Hematopoietic multipotent progenitor cell treated with erythropoietin and hydrocortisone succinate and interleukin-3 and kit ligand, for 6 days (in vitro differentiated cells): Measurements from ENCODE around the gene SPC25.
"Not testable (repeated sequence)": the region's sequence is repeated elsewhere in the genome, so short reads cannot be mapped to it uniquely, and the experiment has no call there.

Experiments used
- DNase-seq: peaks from one replicate; pipeline ENCODE4 v3.0.0-alpha.2; 2015

The SPC25 gene

DNA sequence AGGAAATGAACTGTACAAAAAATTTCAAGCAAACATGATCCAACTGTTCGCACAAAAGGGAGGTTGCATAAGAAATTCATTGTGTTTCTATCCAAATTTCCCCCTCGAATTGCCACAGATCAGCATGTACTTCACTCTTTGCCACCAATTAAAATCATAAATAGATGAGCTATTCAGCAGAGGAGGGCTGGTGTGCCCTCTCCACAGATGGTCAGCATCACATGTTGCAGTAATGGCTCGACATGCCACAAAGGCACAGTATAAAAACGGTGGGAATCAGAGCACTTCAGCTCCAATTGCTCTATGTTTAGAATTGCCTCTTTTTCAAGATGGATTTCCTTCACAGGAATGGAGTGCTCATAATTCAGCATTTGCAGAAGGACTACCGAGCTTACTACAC is 10.8 kb upstream of the SPC25 start, which contains the start of gene G6PC2:
Gene G6PC2, plus strand, starts transcription at position 289 of the 400 bp plus-strand sequence. Its CDS starts 41 bp downstream, at position 330.
- no peak for DNase-seq

DNA sequence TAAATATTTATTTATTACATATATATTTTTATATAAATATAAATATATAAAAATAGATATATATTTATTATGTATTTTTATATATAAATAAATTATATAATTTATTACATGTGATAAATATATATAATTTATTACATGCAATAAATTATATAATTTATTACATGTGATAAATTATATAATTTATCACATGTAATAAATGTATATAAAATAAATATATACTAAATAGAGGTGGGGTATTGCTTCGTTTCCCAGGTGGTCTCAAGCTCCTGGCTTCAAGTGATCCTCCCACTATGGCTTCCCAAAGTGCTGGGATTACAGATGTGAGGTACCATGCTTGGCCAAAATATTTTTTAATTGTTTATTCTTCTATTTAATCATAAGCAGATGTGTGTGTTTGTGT is 7.2 kb upstream of the SPC25 start:
- DNase-seq: no peak

DNA sequence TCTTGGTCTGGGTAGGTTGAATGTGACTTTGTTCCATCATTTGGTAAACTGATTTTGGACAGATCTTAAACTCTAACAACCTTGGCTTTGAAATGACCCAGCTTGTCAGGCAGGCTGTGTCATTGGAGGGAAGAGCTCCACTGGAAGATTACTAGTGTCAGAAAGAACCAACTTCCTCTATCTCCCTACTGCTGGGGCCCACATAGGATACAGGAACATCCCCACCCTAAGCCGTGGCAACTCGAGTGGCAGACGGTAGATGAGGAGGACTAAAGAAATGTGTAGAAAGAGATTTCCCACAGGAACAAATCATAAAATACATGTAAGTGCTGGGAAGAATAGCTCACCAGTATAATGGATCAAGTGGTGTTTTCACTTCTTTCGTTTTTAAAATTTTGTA is 6.6 kb upstream of the SPC25 start:
- DNase-seq: peak; percentile 8

DNA sequence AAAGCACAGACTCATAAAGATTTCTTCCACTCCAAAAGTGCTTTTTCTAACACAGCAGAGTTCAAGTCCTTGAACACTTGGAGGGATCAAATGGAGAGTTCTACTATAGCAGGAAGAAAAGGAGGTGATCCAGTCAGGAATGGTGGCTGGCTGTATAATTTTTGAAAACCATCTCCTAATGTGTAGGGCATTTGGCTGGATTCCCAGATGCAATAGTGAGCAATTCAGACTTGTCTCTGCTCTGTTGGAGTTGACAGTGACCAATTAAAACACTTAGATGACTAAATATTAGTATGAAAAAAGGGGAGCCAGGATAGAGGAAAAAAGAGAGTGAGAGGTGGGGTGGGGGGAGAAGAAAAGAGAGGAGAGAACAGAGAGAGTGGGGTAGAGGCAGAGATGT is 5.5 kb upstream of the SPC25 start:
- DNase-seq: no peak

DNA sequence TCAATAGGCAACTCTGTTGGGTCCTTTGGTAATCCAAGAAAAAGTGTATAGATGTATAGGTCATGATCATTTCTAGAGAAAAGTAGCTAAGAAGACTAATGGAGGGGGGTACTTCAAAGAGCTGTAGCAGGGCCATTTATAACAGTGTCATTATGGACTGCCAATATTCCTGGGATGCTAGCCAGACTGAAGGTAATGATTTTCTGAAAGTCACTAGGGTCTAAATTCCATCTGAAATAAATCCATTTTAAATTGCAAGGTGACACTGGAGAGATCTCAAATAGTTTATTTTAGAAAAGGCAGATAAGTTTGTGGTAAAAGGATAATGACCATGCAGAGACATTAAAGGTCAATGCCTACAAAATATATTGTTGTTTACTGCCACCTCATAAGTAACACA is 4.5 kb upstream of the SPC25 start:
- no peak for DNase-seq

DNA sequence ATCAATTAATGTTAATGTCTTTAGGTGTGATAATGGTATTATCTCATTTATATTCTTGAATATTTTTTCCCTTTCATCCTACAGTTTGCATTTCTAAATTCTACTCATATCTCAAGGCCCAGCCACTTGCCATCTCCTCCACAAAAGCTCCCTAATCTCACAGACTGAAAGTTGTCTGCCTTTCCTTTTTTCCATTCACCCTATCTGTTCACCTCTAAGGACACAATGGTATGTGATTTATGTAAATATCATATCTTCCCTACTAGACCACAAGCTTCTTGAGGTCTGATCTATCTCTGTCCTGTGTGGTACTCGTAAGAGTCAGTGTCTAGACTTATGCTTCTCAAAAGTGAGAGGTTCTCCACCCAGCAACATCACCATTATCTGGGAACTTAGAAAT is 3.9 kb upstream of the SPC25 start:
- no peak for DNase-seq

DNA sequence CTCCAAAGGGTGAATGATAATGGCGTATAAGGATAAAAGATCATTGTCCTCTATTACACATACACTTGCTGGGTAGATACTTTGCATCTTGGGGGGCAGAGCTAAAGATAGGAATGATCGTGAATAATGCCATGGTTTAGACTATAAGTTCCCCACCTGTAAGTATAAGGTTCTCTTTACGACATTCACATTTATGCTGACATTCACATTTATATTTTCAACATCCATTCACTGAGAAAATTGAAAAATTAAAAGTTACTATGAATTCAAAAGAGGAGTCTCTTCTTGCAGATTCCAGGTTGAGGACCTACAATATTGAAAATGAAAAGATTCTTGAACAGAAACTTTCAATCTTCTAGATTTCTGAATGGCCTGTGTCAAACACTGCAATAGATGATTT is 2.1 kb upstream of the SPC25 start:
- DNase-seq: no peak

DNA sequence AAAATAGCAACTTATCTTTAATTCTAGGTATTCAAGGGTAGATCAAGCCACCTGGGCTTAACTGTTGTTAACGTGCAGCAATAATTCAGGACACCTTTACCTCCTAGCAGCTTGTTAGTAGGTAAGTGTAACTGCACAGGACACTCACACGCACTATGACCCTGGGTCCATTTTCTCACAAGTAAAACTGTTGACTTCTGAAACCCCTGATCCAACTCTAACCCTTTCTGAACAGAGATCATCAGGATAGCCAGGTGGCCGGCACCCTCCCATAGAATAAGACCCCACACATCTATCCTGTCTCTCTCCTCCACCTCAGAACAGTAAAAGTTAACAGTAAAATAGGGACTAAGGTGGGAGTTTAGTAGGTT is 610 bp downstream of the SPC25 start:
- peak; percentile 31 for DNase-seq

DNA sequence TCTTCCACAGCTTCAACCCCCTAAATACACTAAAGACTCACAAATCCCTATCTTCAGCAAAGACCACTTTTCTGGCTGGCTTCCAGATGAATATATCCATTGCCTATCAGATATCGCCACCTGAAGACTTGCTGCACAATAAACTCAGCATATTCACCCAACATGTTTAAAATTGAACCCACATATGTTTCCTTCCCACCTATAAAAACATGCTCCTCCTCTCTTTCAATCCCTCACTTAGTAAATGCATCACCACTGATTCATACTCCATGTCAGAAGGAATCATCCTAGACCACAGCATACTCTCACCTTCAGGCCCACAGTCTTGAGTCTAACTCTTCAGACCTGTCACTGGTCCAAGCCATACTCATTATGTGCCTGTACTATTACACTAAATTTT is 5.3 kb downstream of the SPC25 start:
- peak; percentile 61 for DNase-seq

DNA sequence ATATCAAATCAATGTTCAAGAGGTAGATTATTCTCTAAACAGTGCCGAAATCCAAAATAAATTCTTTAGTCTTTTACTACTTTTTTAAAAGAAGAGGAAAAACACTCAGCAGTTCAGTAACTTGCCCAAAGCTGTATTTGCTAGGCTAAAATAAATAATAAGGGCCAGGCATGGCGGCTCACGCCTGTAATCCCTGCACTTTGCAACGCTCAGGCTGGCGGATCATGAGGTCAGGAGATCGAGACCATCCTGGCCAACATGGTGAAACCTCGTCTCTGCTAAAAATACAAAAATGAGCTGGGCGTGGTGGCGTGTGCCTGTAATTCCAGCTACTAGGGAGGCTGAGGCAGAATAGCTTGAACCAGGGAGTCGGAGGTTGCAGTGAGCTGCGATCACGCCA is 8.1 kb downstream of the SPC25 start:
- DNase-seq: not testable (repeated sequence)

DNA sequence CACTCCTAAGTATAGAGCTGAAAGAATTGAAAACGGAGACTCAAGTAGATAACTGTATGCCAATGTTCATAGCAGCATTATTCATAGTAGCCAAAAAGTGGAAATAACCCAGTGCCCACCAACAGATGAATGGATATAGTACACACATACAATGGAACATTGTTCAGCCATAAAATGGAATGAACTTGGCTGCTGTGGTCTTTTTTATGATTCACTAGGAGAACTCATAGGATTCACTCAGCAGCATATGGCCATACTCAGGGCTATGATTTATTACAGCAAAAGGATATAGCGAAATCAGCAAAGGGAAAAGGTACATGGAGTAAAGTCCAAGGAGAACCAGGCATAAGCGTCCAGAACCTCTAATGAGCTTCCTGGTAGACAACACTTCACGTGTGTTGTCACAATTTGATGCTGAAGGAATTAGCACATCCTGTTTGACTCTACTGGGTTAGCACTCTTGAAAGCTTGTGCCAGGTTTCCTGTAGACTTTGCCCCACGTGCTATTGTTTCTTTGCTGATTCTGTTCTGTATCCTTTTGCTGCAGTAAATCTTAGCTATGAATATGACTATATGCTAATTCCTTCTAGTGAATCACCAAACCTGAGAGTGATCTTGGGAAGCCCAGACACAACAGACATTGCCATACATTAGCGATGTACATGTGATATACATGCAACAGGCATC is 15.7 kb downstream of the SPC25 start:
- DNase-seq: no peak

DNA sequence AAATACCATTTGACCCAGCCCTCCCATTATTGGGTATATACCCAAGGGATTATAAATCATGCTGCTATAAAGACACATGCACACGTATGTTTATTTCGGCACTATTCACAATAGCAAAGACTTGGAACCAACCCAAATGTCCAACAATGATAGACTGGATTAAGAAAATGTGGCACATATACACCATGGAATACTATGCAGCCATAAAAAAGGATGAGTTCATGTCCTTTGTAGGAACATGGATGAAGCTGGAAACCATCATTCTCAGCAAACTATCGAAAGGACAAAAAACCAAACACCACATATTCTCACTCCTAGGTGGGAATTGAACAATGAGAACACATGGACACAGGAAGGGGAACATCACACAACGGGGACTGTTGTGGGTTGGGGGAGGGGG is 19.4 kb downstream of the SPC25 start:
- not testable (repeated sequence) for DNase-seq

DNA sequence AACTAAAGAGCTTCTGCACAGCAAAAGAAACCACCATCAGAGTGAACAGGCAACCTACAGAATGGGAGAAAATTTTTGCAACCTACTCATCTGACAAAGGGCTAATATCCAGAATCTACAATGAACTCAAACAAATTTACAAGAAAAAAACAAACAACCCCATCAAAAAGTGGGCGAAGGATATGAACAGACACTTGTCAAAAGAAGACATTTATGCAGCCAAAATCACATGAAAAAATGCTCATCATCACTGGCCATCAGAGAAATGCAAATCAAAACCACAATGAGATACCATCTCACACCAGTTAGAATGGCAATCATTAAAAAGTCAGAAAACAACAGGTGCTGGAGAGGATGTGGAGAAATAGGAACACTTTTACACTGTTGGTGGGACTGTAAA is 19.9 kb downstream of the SPC25 start:
- not testable (repeated sequence) for DNase-seq

DNA sequence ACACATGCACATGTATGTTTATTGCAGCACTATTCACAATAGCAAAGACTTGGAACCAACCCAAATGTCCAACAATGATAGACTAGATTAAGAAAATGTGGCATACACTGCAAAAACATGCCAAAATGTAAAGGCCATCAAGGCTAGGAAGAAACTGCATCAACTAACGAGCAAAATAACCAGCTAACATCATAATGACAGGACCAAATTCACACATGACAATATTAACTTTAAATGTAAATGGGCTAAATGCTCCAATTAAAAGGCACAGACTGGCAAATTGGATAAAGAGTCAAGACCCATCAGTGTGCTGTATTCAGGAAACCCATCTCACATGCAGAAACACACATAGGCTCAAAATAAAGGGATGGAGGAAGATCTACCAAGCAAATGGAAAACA is 23.1 kb downstream of the SPC25 start:
- DNase-seq: not testable (repeated sequence)

DNA sequence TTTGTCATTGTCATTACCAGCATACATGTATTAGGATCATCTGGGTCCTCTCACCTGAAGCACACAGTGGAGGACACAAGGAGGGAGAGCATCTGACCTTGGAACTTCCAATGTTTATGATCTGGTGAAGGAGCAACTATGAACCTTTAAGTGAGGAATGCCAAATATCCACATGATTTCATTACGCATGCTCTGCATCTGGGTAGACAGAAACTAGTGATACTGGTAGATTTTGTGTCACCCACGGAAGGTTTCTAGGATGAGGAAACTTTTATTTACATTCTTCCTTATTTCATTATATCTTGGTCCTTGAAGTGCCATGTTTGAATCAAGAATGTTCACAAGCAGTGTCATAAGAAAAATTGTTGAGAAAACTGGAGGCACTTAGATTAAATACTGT is 32.1 kb downstream of the SPC25 start:
- no peak for DNase-seq

DNA sequence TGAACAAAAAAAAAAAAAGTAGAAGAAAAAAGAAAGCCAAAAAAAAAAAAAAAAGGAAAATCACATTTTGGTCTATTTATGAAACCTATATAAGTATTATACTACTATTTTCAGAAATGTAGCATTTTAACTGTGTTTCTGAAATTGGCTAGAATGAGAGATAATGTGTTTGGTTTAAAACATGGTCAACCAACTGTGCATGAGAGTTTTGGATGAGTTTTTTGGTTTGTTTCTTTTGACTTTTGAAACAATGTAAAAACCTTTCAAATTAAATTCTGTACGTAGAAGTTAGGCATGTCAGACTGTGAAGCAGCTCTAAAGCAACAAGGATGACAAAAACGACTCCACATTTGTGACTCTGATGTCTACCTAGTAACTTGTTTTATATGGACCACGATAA is 34.6 kb downstream of the SPC25 start:
- no peak for DNase-seq

DNA sequence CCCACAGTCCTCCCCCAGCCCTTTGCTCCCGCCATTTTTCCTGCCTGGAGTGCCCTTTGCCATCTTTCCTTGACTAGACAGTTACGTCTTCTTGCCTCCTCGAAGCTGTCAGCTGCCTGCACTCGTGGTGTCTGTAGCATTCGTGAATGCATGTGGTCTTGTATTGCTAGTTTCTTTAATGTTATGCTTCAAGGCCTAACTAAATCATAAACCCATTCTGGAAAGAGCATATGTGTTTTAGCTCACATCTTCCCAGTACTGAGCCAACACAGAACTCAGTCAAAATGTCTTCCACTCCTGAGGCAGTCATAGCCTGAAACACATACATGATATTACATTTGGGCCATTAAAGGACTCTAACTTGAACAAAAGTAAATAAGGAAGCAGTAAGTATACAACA is 35.6 kb downstream of the SPC25 start:
- no peak for DNase-seq

DNA sequence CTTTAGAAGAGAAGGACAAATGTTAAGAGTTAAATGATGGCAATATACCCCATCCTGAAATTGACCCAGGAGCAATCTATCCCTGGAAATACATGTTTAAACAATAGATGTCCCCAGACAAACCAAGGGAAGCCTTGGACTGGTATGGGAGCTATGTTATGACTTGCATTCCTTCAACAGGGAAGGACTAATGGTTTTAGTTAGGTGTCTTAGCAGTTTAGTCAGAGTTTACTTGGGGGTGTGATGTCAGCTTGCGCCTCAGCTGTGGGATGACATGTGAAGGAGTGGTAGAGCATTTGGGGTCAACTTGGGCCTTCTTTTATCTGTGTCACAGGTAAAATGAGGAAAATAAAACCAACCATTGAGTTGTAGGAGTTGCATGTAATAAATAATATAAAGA is 36.8 kb downstream of the SPC25 start:
- no peak for DNase-seq

DNA sequence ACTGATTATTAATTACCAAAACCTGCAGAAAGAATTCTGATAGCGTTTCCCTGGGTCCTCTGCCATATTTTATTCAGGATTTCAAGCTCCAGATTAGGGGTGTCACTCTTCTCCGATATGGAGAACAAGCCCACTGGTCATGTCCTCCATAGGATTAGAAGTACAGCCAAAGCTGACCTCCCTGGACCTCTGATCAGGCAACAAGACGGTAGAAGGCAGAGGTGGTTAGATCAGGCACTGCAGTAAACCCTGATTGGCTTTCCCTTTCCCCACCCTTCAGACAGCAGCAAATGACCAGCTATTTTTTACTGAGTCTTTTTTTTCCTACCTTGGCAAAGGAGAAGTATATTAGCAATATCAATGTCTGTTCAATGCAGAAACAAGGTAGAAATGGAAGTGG is 37.7 kb downstream of the SPC25 start:
- DNase-seq: peak; percentile 23

DNA sequence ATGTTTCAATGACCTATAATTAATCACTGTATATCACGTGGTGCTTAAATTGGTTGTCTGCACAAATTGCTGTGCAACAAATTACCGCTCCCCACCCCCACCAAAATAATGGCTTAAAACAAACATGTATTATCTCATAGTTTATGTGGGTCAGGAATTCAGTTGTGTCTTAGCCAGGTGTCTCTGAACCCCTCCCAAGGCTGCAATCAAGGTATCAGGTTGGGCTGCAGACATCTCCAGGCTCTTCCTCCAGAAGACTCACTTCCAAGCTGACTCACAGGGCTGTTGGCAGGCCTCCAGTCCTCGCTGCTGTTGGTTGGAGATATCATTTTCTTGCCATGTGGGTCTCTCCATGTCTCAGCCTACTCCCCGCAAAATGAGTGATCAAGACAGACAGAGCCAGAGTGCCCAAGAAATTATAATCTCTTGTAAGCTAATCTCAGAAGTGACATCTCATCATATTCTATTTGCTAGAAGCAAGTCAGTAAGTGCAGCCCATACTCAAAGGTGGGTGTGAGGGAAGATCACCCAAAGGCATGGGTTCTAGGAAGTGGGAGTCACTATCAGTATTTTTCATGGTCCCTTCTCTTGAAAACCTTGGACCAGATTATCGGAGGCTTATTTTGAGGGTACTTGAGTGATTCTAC is 38.4 kb downstream of the SPC25 start:
- DNase-seq: peak; percentile 97

DNA sequence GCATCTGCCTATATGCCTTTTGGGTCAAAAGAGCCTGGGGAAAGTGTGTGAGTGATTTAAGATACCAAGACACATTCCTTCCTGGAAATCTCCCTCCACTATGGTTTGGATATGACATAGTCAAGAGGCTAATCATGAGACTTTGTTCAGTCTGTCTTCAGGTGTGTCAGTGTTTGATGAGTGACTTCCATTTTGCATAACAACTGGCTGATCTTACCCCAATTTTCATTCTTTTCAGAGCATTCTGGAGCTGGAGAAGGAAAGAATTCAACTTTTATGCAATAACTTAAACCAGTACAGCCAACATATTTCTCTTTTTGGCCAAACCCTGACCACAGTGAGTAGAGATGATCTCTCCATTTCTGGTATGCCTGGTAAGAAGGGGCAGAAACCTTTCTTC is 39.4 kb downstream of the SPC25 start:
- DNase-seq: no peak

DNA sequence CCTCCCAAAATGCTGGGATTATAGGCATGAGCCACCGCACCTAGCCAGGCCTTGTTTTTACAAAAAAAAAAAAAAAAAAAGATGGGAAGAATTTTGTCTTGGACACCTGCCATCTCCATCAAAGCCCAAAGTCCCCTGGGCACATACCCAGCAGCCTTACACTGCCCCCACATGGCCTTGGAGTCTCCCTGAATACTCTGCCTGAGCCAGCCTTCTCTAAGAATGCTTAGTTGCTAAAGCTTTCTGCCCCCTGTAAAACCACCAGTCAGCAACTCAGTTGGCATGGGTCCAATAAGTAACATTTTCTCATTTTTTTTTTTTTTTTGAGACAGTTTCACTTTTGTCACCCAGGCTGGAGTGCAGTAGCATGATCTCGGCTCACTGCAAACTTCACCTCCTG is 40.6 kb downstream of the SPC25 start:
- DNase-seq: peak; percentile 84

DNA sequence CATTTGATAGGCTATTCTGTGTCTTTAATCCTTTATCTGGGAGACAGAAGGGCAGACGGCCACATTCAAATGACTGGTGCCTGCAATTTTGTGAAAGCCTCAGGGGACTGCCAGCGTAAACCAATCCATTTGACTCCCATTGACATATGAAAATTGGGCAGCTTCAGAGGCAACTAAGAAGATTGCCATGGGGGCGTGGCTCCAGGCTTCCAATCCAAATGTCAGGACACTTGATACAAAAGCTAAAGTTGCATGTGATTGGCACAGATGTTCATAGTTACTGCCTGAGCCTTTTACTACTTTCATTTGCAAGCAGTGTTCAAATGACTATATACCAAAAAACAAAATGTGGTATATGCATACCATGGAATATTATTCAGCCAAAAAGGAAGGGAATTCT is 42.0 kb downstream of the SPC25 start:
- no peak for DNase-seq

DNA sequence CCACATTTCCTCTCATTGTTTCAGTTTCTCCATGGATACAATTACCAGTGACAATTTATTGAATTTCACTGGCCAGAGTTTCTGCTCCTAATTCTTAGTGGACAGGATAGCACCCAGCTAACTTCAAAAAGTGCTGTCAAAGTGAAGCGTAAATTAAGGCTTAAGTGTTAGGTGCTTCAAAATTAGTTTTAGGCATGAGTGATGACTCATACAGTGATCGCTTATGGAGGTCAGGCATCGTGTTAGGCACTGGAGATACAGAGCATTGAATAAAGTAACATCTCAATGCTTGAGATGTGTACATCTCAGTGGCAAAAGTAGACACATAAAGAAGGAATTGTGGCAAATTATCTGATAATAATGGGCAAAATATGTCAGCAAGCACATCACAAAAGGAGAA is 47.0 kb downstream of the SPC25 start:
- no peak for DNase-seq

DNA sequence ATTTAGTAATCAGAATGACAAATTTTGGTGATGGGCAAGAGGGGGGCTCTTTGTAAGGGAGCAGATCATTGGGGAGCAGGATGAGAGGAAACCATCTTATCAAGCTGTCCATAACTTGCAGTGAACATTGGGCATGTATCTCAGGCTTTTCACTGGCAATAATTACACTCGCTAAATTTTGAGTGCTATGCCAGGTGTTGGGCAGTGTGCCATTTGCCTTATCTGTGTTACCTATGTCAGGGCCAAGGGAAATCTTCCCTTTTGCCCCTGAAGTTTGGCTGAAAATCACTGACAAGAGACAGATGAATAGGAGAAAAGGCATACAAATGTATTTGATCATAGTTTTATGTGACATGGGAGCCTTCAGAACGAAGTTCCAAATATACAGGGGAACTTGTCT is 48.8 kb downstream of the SPC25 start:
- no peak for DNase-seq
